Stimulated activated memory B cell treated with anti-CD40 and anti-IgM and Interleukin-4, amounts not matched to agents 10 μg/mL and 1 μg/mL and 100 μg/mL, for 72 hours (primary cell): Measurements from ENCODE around the gene FGD3.
"Not testable (repeated sequence)": the region's sequence is repeated elsewhere in the genome, so short reads cannot be mapped to it uniquely, and the experiment has no call there.

Source experiments
- ATAC-seq: fragments of 150-1000 bp; cut with Tn5 transposase; 2 replicates; pipeline ENCODE4 v1.10.0; 2021
- H3K27ac Mint-ChIP-seq: one replicate; pipeline ENCODE4 v1.8.0; 2022; ENCODE audit warnings: mild to moderate bottlenecking, mixed read lengths
- H3K27me3 Mint-ChIP-seq: one replicate; pipeline ENCODE4 v1.8.0; 2022; ENCODE audit warnings: mixed read lengths
- H3K36me3 Mint-ChIP-seq: one replicate; pipeline ENCODE4 v1.8.0; 2022; ENCODE audit warnings: mixed read lengths
- H3K4me1 Mint-ChIP-seq: one replicate; pipeline ENCODE4 v1.8.0; 2022; ENCODE audit warnings: mixed read lengths
- H3K4me3 Mint-ChIP-seq: one replicate; pipeline ENCODE4 v1.8.0; 2022; ENCODE audit warnings: mild to moderate bottlenecking, moderate library complexity, mixed read lengths
- H3K9me3 Mint-ChIP-seq: one replicate; pipeline ENCODE4 v1.8.0; 2022; ENCODE audit warnings: mixed read lengths

Gene FGD3

DNA sequence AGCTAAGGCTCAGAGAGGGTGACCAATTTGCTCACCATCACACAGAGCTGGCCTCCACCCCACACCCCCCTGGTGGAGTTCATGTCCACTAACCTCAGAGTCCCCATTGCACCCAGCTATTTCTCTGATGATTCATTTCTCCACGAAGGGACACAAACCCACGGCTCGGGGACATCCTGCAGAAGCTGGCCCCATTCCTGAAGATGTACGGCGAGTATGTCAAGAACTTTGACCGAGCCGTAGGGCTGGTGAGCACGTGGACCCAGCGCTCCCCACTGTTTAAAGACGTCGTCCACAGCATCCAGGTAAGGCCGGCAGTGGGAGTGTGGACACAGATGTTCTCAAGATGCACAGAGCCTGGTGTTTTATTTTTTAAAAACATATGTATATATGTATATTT is 58.6 kb downstream of the FGD3 start:
- ATAC-seq = no peak
- peaks cover 55% of the 10 kb centered on the region for H3K36me3 Mint-ChIP-seq
- no peaks in the 10 kb centered on the region for H3K9me3 Mint-ChIP-seq
- no peak overlapping the region for H3K4me3 Mint-ChIP-seq
- H3K4me1 Mint-ChIP-seq = peaks cover 27% of the 10 kb centered on the region
- H3K27ac Mint-ChIP-seq = no peak overlapping the region
- H3K27me3 Mint-ChIP-seq = no peaks in the 10 kb centered on the region

DNA sequence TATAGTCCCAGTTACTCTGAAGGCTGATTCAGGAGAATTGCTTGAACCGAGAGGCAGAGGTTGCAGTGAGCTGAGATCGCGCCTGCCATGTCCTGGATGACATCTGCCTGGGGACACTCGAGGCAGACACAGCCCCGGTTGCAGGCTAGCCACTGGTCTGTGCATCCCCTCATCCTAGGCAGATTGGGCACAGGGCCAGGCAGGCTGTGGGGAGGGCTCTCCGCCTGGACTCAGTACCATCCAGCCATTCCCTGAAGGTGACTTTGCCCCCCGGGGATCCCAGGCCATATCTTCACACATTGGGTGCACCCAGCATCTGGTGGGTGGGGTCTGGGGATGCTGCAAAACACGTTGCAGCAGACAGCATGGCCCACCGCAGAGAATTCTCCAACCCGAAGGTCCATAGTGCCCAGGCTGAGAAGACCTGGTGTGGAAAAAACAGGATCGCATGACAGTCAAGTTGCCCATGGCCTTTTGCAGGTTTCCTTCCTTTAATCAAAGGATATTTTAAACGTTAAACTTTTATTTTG is 60.3 kb downstream of the FGD3 start:
- Mint-ChIP-seq H3K36me3 (peaks cover 52% of the 10 kb centered on the region), H3K9me3 (no peaks in the 10 kb centered on the region), H3K4me3 (no peak overlapping the region), H3K27ac (no peak overlapping the region), H3K27me3 (no peaks in the 10 kb centered on the region), H3K4me1 (peaks cover 17% of the 10 kb centered on the region)
- ATAC-seq = no peak

DNA sequence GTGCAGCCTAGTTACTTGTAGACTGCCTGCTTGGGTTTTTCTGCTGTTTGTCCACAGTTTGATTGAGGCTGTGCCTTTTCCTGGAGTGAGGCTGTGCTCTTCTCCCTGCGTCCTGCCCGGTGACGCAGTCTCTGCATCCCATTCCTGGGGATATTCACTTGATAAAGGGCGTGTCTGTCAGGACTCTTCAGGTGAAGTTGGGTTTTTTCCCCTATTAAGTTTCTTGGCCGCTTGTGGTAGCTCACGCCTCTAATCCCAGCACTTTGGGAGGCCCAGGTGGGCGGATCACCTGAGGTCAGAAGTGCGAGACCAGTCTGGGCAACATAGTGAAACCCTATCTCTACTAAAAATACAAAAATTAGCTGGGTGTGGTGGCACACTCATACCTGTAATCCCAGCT is 61.1 kb downstream of the FGD3 start:
- H3K36me3 Mint-ChIP-seq = peaks cover 61% of the 10 kb centered on the region
- no peaks in the 10 kb centered on the region for H3K27me3 Mint-ChIP-seq
- no peak overlapping the region for H3K27ac Mint-ChIP-seq
- no peak overlapping the region for H3K4me3 Mint-ChIP-seq
- H3K4me1 Mint-ChIP-seq = peaks cover 15% of the 10 kb centered on the region
- ATAC-seq = no peak
- H3K9me3 Mint-ChIP-seq = no peaks in the 10 kb centered on the region

DNA sequence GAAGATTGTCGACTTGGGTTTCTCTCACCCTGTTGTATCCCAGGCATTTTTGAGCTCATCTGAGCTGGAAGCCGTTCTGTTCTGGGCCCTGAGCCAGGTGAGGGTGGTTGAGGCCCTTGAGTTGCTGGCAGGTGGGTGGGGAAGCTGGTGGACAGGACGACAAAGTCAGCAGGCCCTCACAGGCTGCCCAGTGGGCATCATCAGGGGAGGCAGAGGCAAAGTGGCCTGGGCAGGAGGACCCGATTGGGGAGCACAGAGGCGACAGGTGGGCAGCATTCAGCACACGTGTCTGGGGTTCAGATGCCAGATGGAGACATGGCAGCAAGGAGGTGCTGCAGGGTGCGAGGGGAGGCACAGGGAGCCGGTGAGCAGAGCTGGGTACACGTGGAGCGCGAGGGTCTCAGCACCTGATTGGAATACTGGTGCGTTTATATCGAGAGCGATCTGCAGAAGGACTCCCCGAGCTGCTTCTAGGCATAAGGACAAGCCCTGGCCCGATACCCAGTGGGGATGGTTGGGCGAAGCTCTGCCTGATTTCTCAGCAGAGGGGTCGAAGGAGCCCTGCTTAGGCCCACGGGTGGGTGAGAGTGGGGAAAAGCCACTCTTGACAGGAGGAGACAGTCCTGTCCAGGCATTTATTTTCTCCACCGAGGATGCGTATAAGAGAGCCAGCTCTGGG is 62.2 kb downstream of the FGD3 start:
- peak overlapping the region; percentile 41 for H3K27ac Mint-ChIP-seq
- peaks cover 5% of the 10 kb centered on the region for H3K4me1 Mint-ChIP-seq
- ATAC-seq = no peak
- no peaks in the 10 kb centered on the region for H3K9me3 Mint-ChIP-seq
- H3K36me3 Mint-ChIP-seq = peaks cover 62% of the 10 kb centered on the region
- no peaks in the 10 kb centered on the region for H3K27me3 Mint-ChIP-seq
- H3K4me3 Mint-ChIP-seq = no peak overlapping the region

DNA sequence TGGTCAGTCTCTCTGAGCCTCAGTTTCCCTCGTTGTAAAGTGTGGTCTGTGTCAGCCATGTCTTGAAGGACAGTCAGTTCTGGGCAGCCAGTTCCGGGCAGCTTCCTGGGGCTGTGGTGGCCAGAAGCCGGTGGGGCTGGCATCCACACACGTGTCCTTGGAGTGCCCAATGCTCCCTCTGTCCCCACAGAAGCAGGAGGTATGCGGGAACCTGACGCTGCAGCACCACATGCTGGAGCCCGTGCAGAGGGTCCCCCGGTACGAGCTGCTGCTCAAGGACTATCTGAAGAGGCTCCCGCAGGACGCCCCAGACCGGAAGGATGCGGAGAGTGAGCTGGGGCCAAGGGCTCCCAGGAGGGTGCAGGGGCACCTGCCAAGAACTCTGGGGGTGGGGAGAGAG is 62.7 kb downstream of the FGD3 start:
- peaks cover 60% of the 10 kb centered on the region for H3K36me3 Mint-ChIP-seq

DNA sequence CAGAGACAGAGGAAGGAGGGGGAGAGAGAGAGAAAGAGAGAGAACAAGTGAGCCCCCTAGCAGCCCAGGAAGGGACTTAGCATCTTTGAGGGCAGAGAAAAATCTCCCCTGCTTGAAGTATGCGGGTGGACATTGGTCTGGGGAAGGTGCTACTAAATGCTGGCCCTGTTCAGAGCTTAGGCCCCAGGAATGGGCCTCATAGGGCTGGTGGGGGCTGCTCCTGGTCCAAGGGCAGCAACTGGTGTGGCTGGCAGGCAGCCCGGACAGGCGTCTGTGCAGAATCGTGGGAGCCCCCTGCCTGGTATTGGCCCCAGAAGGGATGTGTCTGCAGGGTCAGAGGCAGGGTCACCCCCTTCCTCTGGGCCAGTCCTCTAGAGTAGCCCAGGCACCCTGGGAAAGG is 63.4 kb downstream of the FGD3 start:
- Mint-ChIP-seq H3K4me3 (no peak overlapping the region), H3K36me3 (peaks cover 61% of the 10 kb centered on the region), H3K9me3 (no peaks in the 10 kb centered on the region), H3K27me3 (no peaks in the 10 kb centered on the region), H3K27ac (no peak overlapping the region), H3K4me1 (peaks cover 5% of the 10 kb centered on the region)
- no peak for ATAC-seq

More for the DNA sequence above, 62.7 kb downstream of the FGD3 start:
- no peaks in the 10 kb centered on the region for H3K9me3 Mint-ChIP-seq
- no peak overlapping the region for H3K4me3 Mint-ChIP-seq
- H3K4me1 Mint-ChIP-seq = peaks cover 5% of the 10 kb centered on the region
- no peak for ATAC-seq
- no peak overlapping the region for H3K27ac Mint-ChIP-seq
- H3K27me3 Mint-ChIP-seq = no peaks in the 10 kb centered on the region

DNA sequence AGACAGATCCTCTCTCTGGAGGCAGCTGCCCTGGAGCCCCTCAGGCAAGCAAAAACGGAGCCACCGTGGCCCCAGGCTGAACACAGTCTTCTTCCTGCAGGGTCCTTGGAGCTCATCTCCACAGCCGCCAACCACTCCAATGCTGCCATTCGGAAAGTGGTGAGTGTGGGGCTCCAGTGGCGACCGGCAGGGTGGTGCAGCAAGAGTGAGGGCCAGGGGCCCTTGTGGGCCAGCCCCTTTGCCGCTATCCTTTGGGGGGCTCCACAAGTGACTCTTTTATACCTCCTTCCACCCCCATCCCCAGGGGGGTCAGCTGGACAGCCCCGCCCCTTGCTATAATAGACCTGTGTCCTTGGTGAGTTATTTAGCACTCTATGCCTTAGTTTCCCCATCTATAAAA is 63.8 kb downstream of the FGD3 start:
- no peak for ATAC-seq
- Mint-ChIP-seq H3K27me3 (no peaks in the 10 kb centered on the region), H3K36me3 (peaks cover 60% of the 10 kb centered on the region), H3K4me1 (peaks cover 5% of the 10 kb centered on the region), H3K4me3 (no peak overlapping the region), H3K27ac (no peak overlapping the region), H3K9me3 (no peaks in the 10 kb centered on the region)

DNA sequence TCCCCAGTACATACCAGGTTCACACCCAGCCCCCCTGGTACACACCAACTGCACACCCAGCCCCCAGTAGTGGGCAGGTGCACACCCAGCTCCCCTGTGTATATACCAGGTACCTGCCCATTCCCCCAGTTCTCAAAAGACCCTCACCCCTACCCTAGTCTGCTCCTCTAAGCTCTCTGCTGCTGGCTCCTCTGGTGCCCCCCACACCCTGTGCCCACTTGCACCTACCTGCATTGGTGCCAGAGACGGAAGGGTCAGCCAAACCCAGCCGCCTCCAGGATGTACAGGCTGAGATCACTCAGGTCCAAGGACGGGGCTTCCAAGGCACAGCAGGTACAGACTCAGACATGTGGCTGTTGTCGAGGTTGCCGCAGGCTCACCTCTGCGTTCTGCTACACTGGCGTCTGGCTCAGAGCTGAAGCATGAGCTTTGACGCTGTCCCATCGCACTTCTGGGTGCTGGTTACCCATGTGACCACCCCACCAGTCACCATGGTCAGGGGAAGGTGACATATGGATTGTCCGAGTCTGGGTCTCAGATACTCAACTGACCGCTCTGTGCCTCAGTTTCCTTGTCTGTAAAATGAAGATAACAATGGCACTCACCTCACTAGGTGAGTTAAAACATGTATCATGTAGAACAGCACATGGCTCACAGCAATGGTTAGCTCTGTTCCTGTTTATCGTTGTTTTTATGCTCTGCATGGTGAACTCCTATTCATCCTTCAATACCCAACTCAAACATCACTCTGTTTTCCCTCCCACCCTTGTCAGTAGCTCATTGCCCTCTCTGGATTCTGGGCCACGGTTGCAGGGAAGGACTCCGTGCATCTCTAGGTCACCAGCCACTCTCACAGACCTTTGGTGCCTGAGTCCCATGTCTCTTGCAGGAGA is 65.9 kb downstream of the FGD3 start:
- Mint-ChIP-seq H3K4me3 (no peak overlapping the region), H3K27ac (no peak overlapping the region), H3K4me1 (peaks cover 5% of the 10 kb centered on the region), H3K27me3 (no peaks in the 10 kb centered on the region), H3K9me3 (no peaks in the 10 kb centered on the region), H3K36me3 (peaks cover 53% of the 10 kb centered on the region)
- ATAC-seq = no peak

DNA sequence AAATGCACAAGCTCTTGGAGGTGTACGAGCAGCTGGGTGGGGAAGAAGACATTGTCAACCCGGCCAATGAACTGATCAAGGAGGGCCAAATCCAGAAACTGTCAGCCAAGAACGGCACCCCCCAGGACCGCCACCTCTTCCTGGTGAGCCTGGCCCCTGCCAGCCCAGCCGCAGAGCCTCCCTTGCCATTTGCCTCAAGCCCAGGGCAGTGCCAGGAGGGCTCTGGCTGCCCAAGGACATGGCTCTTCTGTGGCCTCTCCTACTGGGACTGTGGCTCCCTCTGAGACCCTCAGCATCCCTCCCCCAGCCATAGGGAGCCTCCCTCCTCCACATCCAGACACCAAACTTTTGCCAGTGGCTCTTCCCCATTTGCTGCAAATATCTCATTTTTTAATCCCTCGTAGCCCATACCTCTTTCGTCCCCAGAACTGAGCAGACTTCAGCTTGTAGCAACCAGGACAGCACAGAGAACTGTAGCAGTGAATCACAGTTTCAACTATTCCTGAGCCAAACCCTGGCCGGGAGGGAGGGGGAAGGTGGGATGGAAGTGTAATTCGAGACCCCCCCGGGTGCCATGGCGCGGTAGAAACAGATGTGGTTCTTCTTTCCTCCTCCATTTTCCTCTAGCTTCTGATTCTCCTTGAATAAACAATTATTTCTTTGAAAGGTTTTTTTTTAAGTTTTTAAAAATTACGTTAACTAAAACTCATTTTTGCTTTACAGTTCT is 66.7 kb downstream of the FGD3 start:
- H3K4me1 Mint-ChIP-seq = peaks cover 5% of the 10 kb centered on the region
- no peaks in the 10 kb centered on the region for H3K9me3 Mint-ChIP-seq
- no peak overlapping the region for H3K27ac Mint-ChIP-seq
- ATAC-seq = no peak
- no peak overlapping the region for H3K4me3 Mint-ChIP-seq
- no peaks in the 10 kb centered on the region for H3K27me3 Mint-ChIP-seq
- H3K36me3 Mint-ChIP-seq = peaks cover 57% of the 10 kb centered on the region

DNA sequence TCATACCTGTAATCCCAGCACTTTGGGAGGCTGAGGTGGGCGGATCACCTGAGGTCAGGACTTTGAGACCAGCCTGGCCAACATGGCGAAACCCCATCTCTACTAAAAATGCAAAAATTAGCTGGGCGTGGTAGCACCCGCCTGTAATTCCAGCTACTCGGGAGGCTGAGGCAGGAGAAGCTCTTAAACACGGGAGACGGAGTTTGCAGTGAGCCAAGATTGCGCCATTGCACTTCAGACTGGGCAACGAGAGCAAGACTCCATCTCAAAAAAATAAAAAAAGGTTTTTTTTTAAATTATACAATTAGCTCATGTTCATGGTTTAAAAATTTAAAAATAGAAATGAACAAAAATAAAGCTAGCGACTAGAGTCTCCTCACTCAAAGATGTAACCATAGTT is 67.9 kb downstream of the FGD3 start:
- H3K9me3 Mint-ChIP-seq, H3K4me3 Mint-ChIP-seq, H3K4me1 Mint-ChIP-seq, ATAC-seq, H3K27ac Mint-ChIP-seq, H3K27me3 Mint-ChIP-seq: not testable (repeated sequence)
- H3K36me3 Mint-ChIP-seq = peaks cover 57% of the 10 kb centered on the region

DNA sequence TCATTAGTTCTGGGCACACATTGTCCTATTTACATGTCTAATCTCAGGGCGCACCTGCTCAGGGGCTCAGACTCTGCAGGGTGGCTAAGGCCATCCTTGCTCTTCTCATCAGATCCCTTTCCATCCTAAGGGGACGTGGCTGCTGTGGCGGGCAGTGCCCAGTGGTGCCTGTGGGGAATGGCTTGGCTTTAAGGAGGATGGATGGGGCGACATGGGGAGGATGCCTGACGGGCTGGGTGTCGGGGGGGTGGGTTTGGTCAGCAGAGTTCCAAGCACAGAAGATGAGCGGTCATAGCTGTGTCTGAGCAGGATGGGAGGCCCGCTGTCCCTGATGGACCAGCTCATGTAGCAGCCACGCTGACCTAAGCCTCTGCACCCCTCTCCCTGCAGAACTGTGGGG is 70.3 kb downstream of the FGD3 start:
- no peak for ATAC-seq
- Mint-ChIP-seq H3K9me3 (no peaks in the 10 kb centered on the region), H3K4me3 (no peak overlapping the region), H3K27me3 (no peaks in the 10 kb centered on the region), H3K36me3 (peaks cover 54% of the 10 kb centered on the region), H3K4me1 (no peaks in the 10 kb centered on the region), H3K27ac (no peak overlapping the region)

DNA sequence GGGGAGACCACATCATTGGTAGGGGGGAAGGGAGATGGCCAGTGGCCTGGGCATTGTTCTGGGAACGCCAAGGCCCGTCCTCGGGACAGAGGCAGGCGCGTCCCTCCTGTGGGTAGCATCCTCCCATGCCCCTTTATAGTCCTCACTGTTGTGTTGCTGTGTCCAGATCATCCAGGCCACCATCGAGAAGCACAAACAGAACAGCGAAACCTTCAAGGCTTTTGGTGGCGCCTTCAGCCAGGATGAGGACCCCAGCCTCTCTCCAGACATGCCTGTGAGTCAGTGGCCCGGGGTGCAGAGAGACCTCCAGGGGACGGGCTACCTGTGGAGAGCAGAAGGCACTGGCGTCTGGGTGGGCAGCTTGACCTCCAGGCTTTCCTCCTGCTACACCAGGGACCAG is 72.8 kb downstream of the FGD3 start:
- H3K27ac Mint-ChIP-seq = no peak overlapping the region
- H3K4me3 Mint-ChIP-seq = no peak overlapping the region
- no peak for ATAC-seq
- H3K36me3 Mint-ChIP-seq = peaks cover 57% of the 10 kb centered on the region
- no peaks in the 10 kb centered on the region for H3K27me3 Mint-ChIP-seq
- H3K4me1 Mint-ChIP-seq = peaks cover 18% of the 10 kb centered on the region
- no peaks in the 10 kb centered on the region for H3K9me3 Mint-ChIP-seq

DNA sequence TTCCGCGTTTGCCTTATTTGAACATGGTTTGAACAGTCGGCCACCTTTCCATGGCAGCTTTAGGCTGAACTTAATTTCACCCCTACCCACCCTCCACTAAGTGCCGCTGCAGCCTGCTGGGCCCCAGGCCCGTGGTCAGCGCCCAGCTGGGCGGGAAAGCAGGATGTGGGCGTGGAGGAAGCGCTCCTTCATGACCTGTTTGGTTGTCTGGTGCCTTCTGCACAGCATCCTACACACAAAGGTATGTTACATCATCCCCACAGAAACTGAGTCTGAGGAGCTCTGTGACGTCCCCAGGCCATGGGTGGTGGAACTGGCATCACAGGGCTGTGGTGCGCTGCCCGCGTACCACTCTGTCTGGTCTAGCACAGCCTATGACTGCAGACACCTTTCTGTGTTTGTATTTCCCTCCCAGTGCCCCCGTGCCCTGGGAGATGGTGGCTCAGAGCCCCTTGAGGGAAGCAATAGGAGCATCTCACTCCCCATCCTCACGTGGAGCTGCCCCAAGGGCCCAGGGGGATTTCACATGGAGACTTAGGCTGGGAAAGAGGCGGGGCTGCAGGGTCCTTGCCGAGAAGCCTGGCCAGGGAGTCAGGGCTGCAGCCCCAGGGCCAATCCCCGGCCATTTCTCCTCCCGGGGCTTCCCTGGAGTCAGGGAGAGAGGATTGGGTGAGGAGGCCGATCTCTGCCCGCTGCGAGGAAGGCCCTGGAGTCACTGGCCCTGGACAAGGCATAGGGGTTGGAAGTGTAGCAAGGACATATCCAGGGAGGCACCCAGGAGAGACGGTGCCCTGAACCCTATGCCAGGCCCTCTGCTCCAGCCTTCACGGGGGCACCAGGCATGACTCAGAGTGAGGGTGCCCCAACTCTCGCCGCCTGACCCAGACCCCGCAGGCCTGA is 73.7 kb downstream of the FGD3 start:
- Mint-ChIP-seq H3K9me3 (no peaks in the 10 kb centered on the region), H3K27me3 (no peaks in the 10 kb centered on the region), H3K4me3 (no peak overlapping the region), H3K36me3 (peaks cover 56% of the 10 kb centered on the region), H3K4me1 (peaks cover 23% of the 10 kb centered on the region), H3K27ac (peak overlapping the region; percentile 30)
- ATAC-seq = no peak

DNA sequence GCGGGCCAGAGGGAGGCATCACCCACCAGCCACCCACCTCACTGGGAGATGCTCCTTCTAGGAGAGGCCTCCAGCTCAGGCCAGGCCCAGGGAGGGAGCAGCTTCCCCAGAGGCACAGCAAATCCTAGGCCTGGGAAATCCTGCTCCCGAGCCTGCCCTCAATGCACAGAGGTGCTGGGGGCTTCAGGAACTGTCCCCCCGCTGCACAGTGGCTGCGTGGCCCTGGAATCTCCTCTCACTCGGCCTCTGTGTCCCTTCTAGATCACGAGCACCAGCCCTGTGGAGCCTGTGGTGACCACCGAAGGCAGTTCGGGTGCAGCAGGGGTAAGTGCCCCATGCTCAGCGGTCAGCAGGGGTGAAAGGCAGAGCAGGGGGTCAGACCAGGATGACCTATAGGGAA is 74.7 kb downstream of the FGD3 start:
- H3K27me3 Mint-ChIP-seq = no peaks in the 10 kb centered on the region

More for the DNA sequence above, 74.7 kb downstream of the FGD3 start:
- H3K27ac Mint-ChIP-seq = no peak overlapping the region
- H3K4me1 Mint-ChIP-seq = peaks cover 31% of the 10 kb centered on the region
- ATAC-seq = no peak
- no peaks in the 10 kb centered on the region for H3K9me3 Mint-ChIP-seq
- H3K4me3 Mint-ChIP-seq = no peak overlapping the region
- peaks cover 62% of the 10 kb centered on the region for H3K36me3 Mint-ChIP-seq
